ENCODE measurements around the gene EBF3.

GRCh38 chr10:130013335-130014262 is 49.5 kb upstream of the EBF3 start:
- TF ChIP-seq CTCF (IDR thresholded peaks at IDR 0.05; ENCODE audit: poor library complexity) (no peak), EZH2 (IDR thresholded peaks at IDR 0.05; ENCODE audit: borderline replicate concordance) (no peak)
